Endothelial cell (in vitro differentiated cells): ENCODE data around the gene SGSH. TPM values are rescaled to one million over a fixed set of nuclear protein-coding genes. Genes with fewer than 3 reads are reported as not detected.
"Not testable (repeated sequence)": the region's sequence is repeated elsewhere in the genome, so short reads cannot be mapped to it uniquely, and the experiment has no call there.

Source experiments
- DNase-seq: peaks from one replicate; pipeline ENCODE4 v3.0.0; 2021; ENCODE audit warnings: low spot score
- H3K27ac Mint-ChIP-seq: one replicate; pipeline ENCODE4 v1.8.0; 2021; ENCODE audit warnings: mixed read lengths, inconsistent platforms; ENCODE audit not compliant: unreplicated experiment
- H3K27me3 Mint-ChIP-seq: one replicate; pipeline ENCODE4 v1.8.0; 2021; ENCODE audit warnings: mild to moderate bottlenecking, moderate library complexity, mixed read lengths, inconsistent platforms; ENCODE audit not compliant: unreplicated experiment
- H3K36me3 Mint-ChIP-seq: one replicate; pipeline ENCODE4 v1.8.0; 2021; ENCODE audit warnings: mild to moderate bottlenecking, low read depth, mixed read lengths, inconsistent platforms; ENCODE audit not compliant: unreplicated experiment
- H3K4me1 Mint-ChIP-seq: one replicate; pipeline ENCODE4 v1.8.0; 2021; ENCODE audit warnings: mild to moderate bottlenecking, mixed read lengths, inconsistent platforms; ENCODE audit not compliant: unreplicated experiment
- H3K4me3 Mint-ChIP-seq: one replicate; pipeline ENCODE4 v1.8.0; 2021; ENCODE audit warnings: mild to moderate bottlenecking, mixed read lengths, inconsistent platforms; ENCODE audit not compliant: unreplicated experiment
- H3K9me3 Mint-ChIP-seq: one replicate; pipeline ENCODE4 v1.8.0; 2021; ENCODE audit warnings: mixed read lengths, inconsistent platforms; ENCODE audit not compliant: unreplicated experiment
- total RNA-seq: library from RNA; stranded (reverse); fragmentation: NEBNext Ultra II Directional; extraction: Animal tissue kit (Norgen Biotek cat#: 25700); gene quantifications from one replicate; pipeline ENCODE4 v1.2.1, GENCODE V29; 2021; ENCODE audit not compliant: unreplicated experiment
- TF ChIP-seq, protein P1 (sequence below): fragments of 200-600 bp; sonication (generic); IDR thresholded peaks from one replicate; pipeline ENCODE4 v1.5.0; 2021; ENCODE audit warnings: antibody characterized with exemption; ENCODE audit not compliant: unreplicated experiment

Gene SGSH
- total RNA-seq, 1 donor from 2014 or later, result 76.0 TPM

DNA sequence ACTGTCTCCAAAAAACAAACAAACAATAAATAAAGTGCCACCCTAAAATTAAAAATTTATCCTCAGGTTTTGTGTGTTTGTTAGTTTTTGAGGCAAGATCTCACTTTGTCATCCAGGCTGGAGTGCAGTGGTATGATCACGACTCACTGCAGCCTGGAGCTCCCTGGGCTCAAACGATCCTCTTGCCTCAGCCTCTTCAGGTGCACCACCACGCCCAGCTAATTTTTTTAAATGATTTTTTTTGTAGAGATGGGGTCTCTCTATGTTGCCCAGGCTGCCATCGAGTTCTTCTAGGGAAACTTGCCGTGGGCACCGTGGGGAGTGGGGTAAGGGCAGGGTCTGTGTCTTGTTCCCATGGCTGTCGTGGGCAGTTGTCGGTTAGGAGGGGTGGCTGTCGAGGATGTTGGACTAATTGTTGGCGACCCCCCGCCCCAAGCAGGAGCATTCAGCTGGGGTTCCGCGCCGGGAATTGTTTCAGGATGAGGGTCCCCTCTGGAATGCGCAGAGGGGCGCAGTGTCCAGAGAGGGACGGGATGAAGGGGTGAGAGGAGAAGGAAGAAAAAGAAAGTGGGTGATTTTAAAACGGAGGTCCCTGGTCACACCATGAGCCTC is 39.4 kb upstream of the SGSH start:
- TF ChIP-seq, protein P1, sequence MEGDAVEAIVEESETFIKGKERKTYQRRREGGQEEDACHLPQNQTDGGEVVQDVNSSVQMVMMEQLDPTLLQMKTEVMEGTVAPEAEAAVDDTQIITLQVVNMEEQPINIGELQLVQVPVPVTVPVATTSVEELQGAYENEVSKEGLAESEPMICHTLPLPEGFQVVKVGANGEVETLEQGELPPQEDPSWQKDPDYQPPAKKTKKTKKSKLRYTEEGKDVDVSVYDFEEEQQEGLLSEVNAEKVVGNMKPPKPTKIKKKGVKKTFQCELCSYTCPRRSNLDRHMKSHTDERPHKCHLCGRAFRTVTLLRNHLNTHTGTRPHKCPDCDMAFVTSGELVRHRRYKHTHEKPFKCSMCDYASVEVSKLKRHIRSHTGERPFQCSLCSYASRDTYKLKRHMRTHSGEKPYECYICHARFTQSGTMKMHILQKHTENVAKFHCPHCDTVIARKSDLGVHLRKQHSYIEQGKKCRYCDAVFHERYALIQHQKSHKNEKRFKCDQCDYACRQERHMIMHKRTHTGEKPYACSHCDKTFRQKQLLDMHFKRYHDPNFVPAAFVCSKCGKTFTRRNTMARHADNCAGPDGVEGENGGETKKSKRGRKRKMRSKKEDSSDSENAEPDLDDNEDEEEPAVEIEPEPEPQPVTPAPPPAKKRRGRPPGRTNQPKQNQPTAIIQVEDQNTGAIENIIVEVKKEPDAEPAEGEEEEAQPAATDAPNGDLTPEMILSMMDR, result no peak
- DNase-seq, result no peak
- peaks cover 18% of the 10 kb centered on the region for H3K27me3 Mint-ChIP-seq
- H3K36me3 Mint-ChIP-seq, result peaks cover 3% of the 10 kb centered on the region
- H3K4me3 Mint-ChIP-seq, result peak overlapping the region; percentile 92
- H3K27ac Mint-ChIP-seq, result peak overlapping the region; percentile 83
- peaks cover 23% of the 10 kb centered on the region for H3K4me1 Mint-ChIP-seq
- no peaks in the 10 kb centered on the region for H3K9me3 Mint-ChIP-seq

DNA sequence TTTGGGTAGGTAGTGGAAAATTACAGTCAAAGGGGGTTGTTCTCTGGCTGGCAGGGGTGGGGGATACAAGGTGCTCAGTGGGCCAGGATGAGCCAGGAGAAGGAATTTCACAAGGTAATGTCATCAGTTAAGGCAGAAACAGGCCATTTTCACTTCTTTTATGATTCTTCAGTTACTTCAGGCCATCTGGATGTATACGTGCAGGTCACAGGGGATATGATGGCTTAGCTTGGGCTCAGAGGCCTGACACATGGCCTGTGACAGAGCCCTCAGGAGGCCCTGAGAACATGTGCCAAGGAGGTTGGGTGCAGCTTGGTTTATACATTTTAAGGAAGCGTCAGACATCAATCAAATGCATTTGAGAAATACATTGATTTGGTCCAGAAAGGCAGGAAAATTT is 38.2 kb upstream of the SGSH start:
- H3K4me1 Mint-ChIP-seq, result peaks cover 25% of the 10 kb centered on the region
- peak overlapping the region; percentile 15 for H3K27ac Mint-ChIP-seq
- not testable (repeated sequence) for H3K9me3 Mint-ChIP-seq, DNase-seq, H3K36me3 Mint-ChIP-seq, H3K4me3 Mint-ChIP-seq
- H3K27me3 Mint-ChIP-seq, result peaks cover 22% of the 10 kb centered on the region

DNA sequence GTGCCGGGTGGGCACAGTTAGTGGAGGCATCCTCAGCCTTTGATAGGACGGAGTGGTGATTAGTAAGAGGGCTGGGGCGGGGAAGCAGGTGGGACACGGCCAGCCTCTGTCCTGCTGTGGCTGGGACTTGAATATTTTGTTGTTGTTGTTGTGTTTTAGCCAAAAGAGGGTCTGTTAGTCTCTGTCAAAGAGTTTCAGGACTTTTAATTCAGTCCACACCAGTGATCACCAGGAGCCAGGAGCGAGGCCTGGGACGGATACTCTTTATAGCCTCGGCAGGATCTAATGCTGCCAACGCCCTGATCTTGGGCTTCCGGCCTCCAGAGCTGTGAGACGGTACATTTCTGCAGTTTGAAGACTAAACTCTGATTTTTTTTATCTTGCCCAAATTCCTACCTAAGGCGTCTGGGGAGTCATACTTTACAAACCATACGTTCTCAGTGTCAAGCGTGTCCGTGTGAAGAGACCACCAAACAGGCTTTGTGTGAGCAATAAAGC is 37.6 kb upstream of the SGSH start:
- Mint-ChIP-seq H3K4me1 (peaks cover 25% of the 10 kb centered on the region), H3K9me3 (no peaks in the 10 kb centered on the region), H3K27me3 (peaks cover 22% of the 10 kb centered on the region), H3K36me3 (peaks cover 3% of the 10 kb centered on the region), H3K27ac (no peak overlapping the region), H3K4me3 (no peak overlapping the region)
- TF ChIP-seq, protein P1, result no peak
- no peak for DNase-seq

DNA sequence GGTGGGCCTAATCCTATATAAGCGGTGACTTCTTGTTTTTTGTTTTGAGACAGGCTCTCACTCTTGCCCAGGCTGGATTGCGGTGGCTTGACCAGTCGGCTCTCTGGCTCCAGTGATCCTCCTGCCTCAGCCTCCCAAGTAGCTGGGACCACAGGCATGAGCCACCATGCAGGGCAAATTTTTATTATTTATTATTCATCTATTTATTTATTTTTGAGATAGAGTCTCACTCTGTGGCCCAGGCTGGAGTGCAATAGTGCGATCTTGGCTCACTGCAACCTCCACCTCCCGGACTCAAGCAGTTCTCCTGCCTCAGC is 35.9 kb upstream of the SGSH start:
- H3K36me3 Mint-ChIP-seq, result peaks cover 3% of the 10 kb centered on the region
- H3K4me1 Mint-ChIP-seq, result peaks cover 13% of the 10 kb centered on the region
- no peak for DNase-seq
- peaks cover 13% of the 10 kb centered on the region for H3K27me3 Mint-ChIP-seq
- no peak overlapping the region for H3K4me3 Mint-ChIP-seq
- no peaks in the 10 kb centered on the region for H3K9me3 Mint-ChIP-seq
- no peak overlapping the region for H3K27ac Mint-ChIP-seq
- TF ChIP-seq, protein P1, result no peak

DNA sequence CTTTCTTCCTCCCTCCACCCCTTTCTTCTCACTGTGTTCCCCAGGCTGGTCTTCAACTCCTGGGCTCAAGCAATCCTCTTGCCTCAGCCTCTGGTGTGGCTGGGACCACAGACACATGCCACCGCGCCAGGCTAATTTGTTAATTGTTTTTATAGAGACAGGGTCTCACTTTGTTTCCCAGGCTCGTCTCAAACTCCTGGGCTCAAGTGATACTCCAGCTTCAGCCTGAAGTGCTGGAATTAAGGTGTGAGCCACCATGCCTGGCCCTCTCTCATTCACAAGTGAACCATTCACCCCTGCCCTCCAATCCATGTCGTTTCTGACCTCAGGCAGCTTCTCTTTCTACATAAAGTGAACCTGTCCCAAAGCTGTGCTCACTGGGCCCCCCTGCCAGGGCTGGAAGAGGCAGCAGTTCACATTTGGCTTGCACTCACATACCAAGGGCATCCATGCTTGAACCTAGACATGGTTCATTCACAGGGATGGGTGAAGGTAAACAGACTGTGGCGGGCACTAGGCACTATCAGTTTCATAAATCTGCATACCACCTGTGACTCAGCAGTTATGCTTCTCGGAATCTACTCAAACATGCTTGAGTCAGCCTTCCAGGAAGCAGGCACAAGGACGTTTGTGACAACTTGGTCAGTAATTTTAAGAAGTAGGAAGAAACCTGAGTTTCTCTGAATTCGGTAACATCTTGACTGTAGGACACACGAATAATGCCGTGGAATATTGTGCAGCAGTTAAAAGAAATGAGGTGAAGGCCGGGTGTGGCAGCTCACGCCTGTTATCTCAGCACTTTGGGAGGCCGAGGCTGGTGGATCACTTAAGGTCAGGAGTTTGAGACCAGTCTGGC is 34.5 kb upstream of the SGSH start:
- no peak for DNase-seq
- Mint-ChIP-seq H3K27me3 (peaks cover 11% of the 10 kb centered on the region), H3K9me3 (no peaks in the 10 kb centered on the region), H3K4me1 (peaks cover 11% of the 10 kb centered on the region), H3K36me3 (peaks cover 3% of the 10 kb centered on the region), H3K4me3 (no peak overlapping the region), H3K27ac (no peak overlapping the region)
- TF ChIP-seq, protein P1, result no peak
